Naive B cell (primary cell): Measurements from ENCODE around the gene PADI3. TPM values are rescaled to one million over a fixed set of nuclear protein-coding genes. Genes with fewer than 3 reads are reported as not detected.
A peak's percentile ranks its signal among the peaks of the same experiment; 100 is the strongest.

Experiments used
- ATAC-seq, 2 donors: fragments of 150-1000 bp; cut with Tn5 transposase; 2 replicates each; pipeline ENCODE4 v1.10.0; 2021; ENCODE audit warnings: low read depth in 2 of 2, mild to moderate bottlenecking in 2 of 2, moderate library complexity in 2 of 2
- DNase-seq: peaks from one replicate; pipeline ENCODE4 v3.0.0; 2022
- H3K27ac Mint-ChIP-seq, 6 donors: one replicate each; pipeline ENCODE4 v1.8.0; 2020 to 2022; ENCODE audit warnings: mild to moderate bottlenecking in 6 of 6, mixed read lengths in 6 of 6, moderate library complexity in 5 of 6, inconsistent platforms in 2 of 6
- H3K27me3 Mint-ChIP-seq, 3 donors: one replicate each; pipeline ENCODE4 v1.8.0; 2021 to 2022; ENCODE audit warnings: mixed read lengths in 3 of 3, mild to moderate bottlenecking in 1 of 3
- H3K36me3 Mint-ChIP-seq, 2 donors: one replicate each; pipeline ENCODE4 v1.8.0; 2020 to 2022; ENCODE audit warnings: mixed read lengths in 2 of 2, inconsistent platforms in 1 of 2, mild to moderate bottlenecking in 1 of 2
- H3K4me1 Mint-ChIP-seq, 3 donors: one replicate each; pipeline ENCODE4 v1.8.0; 2020 to 2022; ENCODE audit warnings: mixed read lengths in 3 of 3, inconsistent platforms in 1 of 3, mild to moderate bottlenecking in 1 of 3, moderate library complexity in 1 of 3
- H3K4me3 Mint-ChIP-seq, 8 donors: one replicate each; pipeline ENCODE4 v1.8.0; 2020 to 2022; ENCODE audit warnings: mild to moderate bottlenecking in 8 of 8, mixed read lengths in 8 of 8, moderate library complexity in 8 of 8, inconsistent platforms in 2 of 8
- H3K9me3 Mint-ChIP-seq, 7 donors: one replicate each; pipeline ENCODE4 v1.8.0; 2020 to 2022; ENCODE audit warnings: mixed read lengths in 7 of 7, mild to moderate bottlenecking in 5 of 7, inconsistent platforms in 2 of 7, moderate library complexity in 1 of 7
- polyA plus RNA-seq, 6 donors: library from polyadenylated mRNA; unstranded; fragments of 300-500 nt; fragmentation: Illumina TruSeq; gene quantifications; one replicate each; pipeline ENCODE4 v1.2.3, GENCODE V29; 2021; ENCODE audit warnings: low read depth in 6 of 6

Gene PADI3
- polyA plus RNA-seq, 6 donors from 2014 or later, result not detected

DNA sequence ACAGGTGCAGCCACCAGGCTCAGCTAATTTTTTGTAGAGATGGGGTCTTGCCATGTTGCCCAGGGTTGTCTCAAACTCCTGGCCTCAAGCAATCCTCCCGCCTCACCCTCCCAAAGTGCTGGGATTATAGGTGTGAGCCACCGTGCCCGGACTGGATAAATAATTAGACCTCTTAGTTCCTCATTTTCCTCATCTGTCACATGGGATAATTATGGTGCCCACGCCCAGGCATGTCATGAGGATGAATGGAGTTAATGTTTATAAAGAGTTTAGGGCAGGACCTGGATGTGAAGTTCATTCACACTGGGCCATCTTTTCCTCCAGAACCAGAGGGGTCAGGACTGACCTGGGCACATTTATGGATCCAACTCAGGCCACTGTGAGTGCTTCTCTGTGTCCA, 23.7 kb downstream of the PADI3 start:
- no peaks in the 10 kb centered on the region for H3K36me3 Mint-ChIP-seq
- H3K27ac Mint-ChIP-seq, result no peak overlapping the region
- no peaks in the 10 kb centered on the region for H3K4me1 Mint-ChIP-seq
- peaks cover 5 to 21% (median 16%) of the 10 kb centered on the region in 3 donors for H3K27me3 Mint-ChIP-seq
- H3K9me3 Mint-ChIP-seq, result no peaks in the 10 kb centered on the region
- ATAC-seq (no peak), DNase-seq (no peak)
- no peak overlapping the region for H3K4me3 Mint-ChIP-seq

DNA sequence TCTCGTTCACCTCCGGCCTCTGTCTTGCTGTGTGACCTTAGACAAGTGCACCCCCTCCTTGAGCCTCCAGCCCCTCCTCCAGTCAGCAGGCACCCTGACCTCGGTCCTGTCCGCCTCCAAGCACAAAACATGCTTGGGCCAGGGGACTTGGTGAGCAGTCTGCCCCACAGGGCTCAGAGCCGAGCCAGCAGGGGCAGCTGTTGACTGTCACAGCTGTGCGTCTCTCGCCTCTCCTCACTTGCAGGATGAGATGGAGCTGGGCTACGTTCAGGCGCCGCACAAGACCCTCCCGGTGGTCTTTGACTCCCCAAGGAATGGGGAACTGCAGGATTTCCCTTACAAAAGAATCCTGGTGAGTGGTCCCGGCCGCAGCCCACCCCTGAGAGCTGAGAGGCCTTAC, 24.2 kb downstream of the PADI3 start:
- DNase-seq (no peak), ATAC-seq (no peak)
- H3K27me3 Mint-ChIP-seq, result peaks cover 5 to 23% (median 16%) of the 10 kb centered on the region in 3 donors
- no peaks in the 10 kb centered on the region for H3K9me3 Mint-ChIP-seq
- no peak overlapping the region for H3K4me3 Mint-ChIP-seq
- no peaks in the 10 kb centered on the region for H3K36me3 Mint-ChIP-seq
- H3K4me1 Mint-ChIP-seq, result no peaks in the 10 kb centered on the region
- no peak overlapping the region for H3K27ac Mint-ChIP-seq

DNA sequence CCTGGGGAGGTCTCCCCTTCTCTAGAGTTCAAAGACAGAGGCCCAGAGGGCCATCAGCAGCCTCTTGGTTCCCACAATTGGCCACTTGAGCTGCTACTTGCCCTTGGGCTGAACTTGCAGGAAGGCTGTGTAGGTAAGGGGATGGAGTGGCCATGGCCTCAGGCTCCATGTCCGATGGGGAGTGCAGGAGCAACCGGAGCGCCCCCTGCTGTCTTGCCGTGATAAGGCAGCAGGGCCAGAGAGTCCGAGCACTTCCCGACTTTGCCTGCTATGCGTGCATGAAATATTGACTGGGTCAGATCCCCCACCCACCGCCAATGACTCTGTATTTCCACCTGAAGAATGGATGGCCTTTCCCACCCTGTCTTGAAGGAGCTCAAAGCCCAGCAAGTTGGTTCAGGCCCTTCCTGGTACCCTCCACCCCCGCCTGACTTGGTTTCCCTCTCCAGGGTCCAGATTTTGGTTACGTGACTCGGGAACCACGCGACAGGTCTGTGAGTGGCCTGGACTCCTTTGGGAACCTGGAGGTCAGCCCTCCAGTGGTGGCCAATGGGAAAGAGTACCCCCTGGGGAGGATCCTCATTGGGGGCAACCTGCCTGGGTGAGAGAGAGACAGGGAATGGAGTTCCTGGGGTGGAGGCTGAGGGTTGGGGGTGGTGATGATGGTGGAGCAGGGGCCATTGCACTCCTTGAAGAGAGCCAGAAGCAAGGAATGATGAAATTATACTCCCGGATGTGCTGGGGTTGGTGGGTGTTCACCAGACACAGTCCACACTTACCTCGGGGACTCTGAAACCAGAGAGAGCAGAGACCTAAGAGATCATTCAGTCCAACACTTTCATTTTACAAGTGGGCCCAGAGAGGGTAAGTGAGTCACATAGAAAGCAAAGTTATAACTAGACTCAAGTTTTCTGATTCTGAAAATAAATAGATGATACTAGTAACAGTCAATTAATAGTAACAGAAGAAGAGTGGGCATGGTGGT, 25.6 kb downstream of the PADI3 start:
- Mint-ChIP-seq H3K4me3 (no peak overlapping the region), H3K27me3 (peaks cover 9 to 24% (median 16%) of the 10 kb centered on the region in 3 donors), H3K4me1 (no peaks in the 10 kb centered on the region)

DNA sequence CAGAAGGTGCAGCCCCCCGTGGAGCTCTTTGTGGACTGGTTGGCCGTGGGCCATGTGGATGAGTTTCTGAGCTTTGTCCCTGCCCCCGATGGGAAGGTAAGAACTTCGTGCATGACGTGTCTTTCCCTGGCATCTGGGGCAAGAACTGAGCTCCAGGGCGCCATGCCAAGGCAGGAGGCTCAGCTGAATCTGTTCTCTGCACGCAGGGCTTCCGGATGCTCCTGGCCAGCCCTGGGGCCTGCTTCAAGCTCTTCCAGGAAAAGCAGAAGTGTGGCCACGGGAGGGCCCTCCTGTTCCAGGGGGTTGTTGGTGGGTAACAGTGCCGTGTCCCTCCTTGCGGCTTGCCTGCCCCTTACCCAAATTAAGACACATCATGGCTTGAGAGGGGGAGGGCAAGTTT, 27.7 kb downstream of the PADI3 start:
- DNase-seq (no peak), ATAC-seq (no peak)
- no peaks in the 10 kb centered on the region for H3K36me3 Mint-ChIP-seq
- H3K27me3 Mint-ChIP-seq, result peaks cover 9 to 23% (median 17%) of the 10 kb centered on the region in 3 donors
- no peaks in the 10 kb centered on the region for H3K4me1 Mint-ChIP-seq
- H3K27ac Mint-ChIP-seq, result no peak overlapping the region
- H3K4me3 Mint-ChIP-seq, result no peak overlapping the region
- H3K9me3 Mint-ChIP-seq, result no peaks in the 10 kb centered on the region

More for the DNA sequence above, 25.6 kb downstream of the PADI3 start:
- H3K36me3 Mint-ChIP-seq, result no peaks in the 10 kb centered on the region
- H3K9me3 Mint-ChIP-seq, result no peaks in the 10 kb centered on the region
- no peak overlapping the region for H3K27ac Mint-ChIP-seq
- ATAC-seq (no peak), DNase-seq (no peak)

DNA sequence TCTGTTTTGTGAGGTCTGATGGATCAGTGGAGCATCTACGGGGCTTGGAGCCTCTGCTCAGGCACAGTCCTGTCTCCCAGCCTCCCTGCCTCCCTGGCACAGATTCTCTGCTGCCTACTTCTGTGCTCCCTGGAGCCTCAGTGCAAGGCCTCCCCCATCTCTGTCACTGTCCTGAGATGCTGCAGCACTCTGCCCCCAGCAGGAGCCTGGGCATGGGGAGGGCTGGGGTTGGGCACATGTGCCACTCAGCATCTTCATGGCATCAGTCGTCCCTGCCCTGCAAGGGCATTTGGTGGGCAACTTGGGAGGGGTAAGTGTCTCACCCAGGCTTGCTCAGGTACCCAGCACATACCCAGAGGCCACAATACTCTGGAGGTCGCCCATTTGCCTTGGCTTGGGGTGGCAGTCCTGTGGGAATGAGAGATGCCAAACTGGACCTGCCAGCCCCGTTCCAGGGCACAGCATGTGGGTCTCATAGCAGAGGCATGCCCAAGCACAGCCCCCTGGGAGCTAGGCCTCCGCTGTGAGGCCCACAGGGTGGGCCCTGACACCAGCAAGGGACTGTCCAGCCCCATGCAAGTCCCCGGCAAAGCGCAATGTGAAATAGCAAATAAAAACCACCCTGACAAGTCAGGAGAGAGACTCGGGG, 28.7 kb downstream of the PADI3 start:
- H3K4me3 Mint-ChIP-seq, result no peak overlapping the region
- peaks cover 9 to 27% (median 23%) of the 10 kb centered on the region in 3 donors for H3K27me3 Mint-ChIP-seq
- H3K4me1 Mint-ChIP-seq, result peaks cover 8 to 10% (median 9%) of the 10 kb centered on the region in 3 donors
- H3K36me3 Mint-ChIP-seq, result no peaks in the 10 kb centered on the region
- DNase-seq (no peak), ATAC-seq (no peak)
- peak overlapping the region in 1 of 6 donors; percentile 58 for H3K27ac Mint-ChIP-seq
- H3K9me3 Mint-ChIP-seq, result no peaks in the 10 kb centered on the region

DNA sequence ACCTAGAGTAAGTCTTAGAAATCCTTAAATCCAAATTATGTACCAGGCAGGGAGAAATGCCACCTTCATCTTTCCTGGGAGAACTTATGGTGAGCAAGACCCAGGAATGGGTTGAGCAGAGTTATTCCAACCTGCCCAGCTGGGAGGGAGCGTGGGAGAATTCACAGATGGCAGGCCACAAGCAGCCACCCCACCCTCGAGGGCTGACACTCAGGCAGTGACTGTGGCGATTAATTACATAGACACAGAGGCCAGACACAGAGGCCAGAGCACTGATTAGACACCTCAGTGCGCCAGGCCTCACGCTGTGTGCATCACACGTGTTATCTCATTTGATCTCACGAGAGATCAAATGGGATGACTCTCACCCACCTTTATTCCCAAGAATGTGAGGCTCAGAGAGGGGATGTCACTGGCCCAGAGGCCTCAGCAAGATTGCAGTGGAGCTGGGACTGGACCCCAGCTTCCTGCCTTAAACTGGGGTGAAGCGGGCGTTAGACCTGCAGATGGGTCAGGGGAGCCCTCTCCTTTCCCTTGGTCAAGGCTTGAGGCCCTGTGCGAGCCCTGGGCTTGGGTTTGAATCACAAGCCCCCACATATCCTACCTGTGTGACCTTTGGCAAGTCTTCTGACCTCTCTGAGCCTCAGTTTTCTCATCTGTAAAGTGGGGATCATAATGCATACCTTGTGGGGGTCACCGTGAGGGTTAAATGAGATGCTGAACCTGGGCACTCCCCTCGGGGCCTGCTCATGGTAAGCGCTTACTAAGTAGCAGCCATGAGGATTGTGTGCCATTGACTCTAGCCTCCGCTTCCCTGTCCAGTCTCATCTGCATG, 30.3 kb downstream of the PADI3 start:
- H3K27me3 Mint-ChIP-seq, result peaks cover 9 to 38% (median 27%) of the 10 kb centered on the region in 3 donors
- DNase-seq, result no peak
- no peak for ATAC-seq
- no peaks in the 10 kb centered on the region for H3K9me3 Mint-ChIP-seq
- no peaks in the 10 kb centered on the region for H3K36me3 Mint-ChIP-seq
- peaks cover 8 to 10% (median 9%) of the 10 kb centered on the region in 3 donors for H3K4me1 Mint-ChIP-seq
- peak overlapping the region in 1 of 6 donors; percentile 47 for H3K27ac Mint-ChIP-seq
- H3K4me3 Mint-ChIP-seq, result no peak overlapping the region

DNA sequence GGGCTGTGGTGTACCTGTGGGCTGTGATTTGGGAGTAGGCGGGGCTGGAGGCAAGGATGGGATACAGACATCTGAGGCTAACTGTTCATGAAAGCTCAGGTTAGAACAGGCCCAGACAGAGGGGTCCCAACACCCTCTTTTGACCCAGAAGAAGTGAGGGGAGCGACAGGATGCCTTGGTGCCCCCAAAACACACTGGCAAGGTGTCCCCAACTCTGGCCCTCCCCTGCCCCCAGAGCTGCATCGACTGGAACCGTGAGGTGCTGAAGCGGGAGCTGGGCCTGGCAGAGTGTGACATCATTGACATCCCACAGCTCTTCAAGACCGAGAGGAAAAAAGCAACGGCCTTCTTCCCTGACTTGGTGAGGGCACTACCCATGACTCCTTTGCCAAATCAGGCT, 31.5 kb downstream of the PADI3 start:
- DNase-seq (no peak), ATAC-seq (no peak)
- peaks cover 8 to 10% (median 9%) of the 10 kb centered on the region in 3 donors for H3K4me1 Mint-ChIP-seq
- H3K4me3 Mint-ChIP-seq, result no peak overlapping the region
- H3K9me3 Mint-ChIP-seq, result no peaks in the 10 kb centered on the region
- H3K27me3 Mint-ChIP-seq, result peaks cover 7 to 31% (median 26%) of the 10 kb centered on the region in 3 donors
- no peak overlapping the region for H3K27ac Mint-ChIP-seq
- no peaks in the 10 kb centered on the region for H3K36me3 Mint-ChIP-seq

DNA sequence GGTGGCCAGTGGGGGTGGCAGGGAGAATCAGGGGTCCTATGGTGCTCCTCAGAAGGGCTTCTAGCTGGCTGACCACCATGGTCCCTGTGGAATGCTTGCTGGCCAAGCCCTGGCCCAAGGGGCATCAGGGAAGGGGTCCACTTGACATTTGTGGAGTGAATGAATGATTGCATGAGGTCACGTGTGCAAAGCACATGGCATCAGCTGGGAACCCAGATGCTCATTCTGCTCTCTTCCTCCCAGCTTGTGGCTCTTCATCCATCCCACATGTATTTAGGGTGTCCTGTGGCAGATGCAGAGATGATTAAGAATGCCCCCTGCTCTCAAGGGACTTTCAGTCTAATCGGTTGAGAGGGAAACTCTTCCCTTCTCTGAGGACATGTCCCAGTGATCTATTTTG, 32.0 kb downstream of the PADI3 start:
- no peak for DNase-seq
- Mint-ChIP-seq H3K36me3 (no peaks in the 10 kb centered on the region), H3K27me3 (peaks cover 7 to 29% (median 24%) of the 10 kb centered on the region in 3 donors), H3K4me1 (peaks cover 8 to 10% (median 9%) of the 10 kb centered on the region in 3 donors), H3K27ac (no peak overlapping the region), H3K9me3 (no peaks in the 10 kb centered on the region), H3K4me3 (no peak overlapping the region)
- ATAC-seq, result no peak

DNA sequence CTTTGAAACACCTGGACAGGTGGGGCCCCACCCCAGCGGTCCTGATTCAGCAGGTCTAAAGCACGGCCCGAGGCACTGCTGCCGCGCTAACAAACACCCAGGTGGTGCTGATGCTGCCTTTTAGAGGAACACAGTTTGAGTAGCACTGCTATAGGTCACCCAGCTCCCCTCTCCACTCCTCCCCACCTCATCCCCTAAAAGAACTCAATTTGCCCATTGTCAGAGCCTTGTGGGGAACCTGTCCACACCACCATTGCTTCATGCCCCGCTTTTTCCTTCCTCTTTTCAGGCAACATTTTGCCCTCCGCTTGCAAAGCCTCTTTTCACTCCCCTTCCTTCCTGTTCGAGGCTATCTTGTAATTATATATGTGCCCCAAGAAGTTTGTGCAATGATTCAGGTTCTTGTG, 32.9 kb downstream of the PADI3 start:
- Mint-ChIP-seq H3K36me3 (no peaks in the 10 kb centered on the region), H3K4me3 (peak overlapping the region in 1 of 8 donors; percentile 56), H3K27ac (no peak overlapping the region), H3K27me3 (peaks cover 12 to 29% (median 23%) of the 10 kb centered on the region in 3 donors), H3K4me1 (peaks cover 8 to 10% (median 9%) of the 10 kb centered on the region in 3 donors), H3K9me3 (no peaks in the 10 kb centered on the region)
- ATAC-seq (no peak), DNase-seq (no peak)

DNA sequence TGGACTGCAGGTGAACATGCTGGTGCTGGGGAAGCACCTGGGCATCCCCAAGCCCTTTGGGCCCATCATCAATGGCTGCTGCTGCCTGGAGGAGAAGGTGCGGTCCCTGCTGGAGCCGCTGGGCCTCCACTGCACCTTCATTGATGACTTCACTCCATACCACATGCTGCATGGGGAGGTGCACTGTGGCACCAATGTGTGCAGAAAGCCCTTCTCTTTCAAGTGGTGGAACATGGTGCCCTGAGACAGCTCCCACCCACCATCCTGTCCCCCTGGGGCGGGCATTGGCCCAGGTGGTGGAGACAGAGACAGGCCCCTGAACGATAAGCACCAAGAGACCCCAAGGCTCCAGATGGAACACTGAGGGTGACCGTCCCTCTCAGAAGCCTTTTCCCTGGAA, 33.9 kb downstream of the PADI3 start:
- H3K4me3 Mint-ChIP-seq, result no peak overlapping the region
- H3K36me3 Mint-ChIP-seq, result no peaks in the 10 kb centered on the region
- H3K9me3 Mint-ChIP-seq, result no peaks in the 10 kb centered on the region
- ATAC-seq (no peak), DNase-seq (no peak)
- peaks cover 8 to 10% (median 9%) of the 10 kb centered on the region in 3 donors for H3K4me1 Mint-ChIP-seq
- peaks cover 12 to 29% (median 19%) of the 10 kb centered on the region in 3 donors for H3K27me3 Mint-ChIP-seq
- no peak overlapping the region for H3K27ac Mint-ChIP-seq

DNA sequence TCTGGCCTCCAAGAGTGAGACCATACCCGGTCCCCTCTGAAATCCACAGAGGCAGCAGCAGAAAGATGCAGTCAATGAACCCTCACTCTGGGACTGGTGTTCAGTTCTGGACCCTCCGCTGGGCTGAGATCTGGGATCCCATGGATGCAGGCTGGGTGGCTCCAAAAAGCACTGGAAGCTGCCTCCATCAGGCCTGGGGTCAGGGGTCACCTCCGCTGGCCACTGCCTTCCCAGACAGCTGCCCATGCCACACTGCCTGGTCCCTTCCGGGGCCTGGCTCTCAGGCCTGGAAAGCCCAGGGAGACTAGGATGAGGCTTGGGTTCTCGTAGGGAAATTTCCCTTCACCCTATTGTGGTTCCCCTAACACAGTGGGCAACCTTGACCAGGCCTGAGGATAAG, 37.7 kb downstream of the PADI3 start:
- Mint-ChIP-seq H3K36me3 (no peaks in the 10 kb centered on the region), H3K4me1 (peaks cover 7 to 10% (median 8%) of the 10 kb centered on the region in 3 donors), H3K27me3 (peaks cover 12 to 35% (median 19%) of the 10 kb centered on the region in 3 donors), H3K9me3 (no peaks in the 10 kb centered on the region), H3K27ac (no peak overlapping the region), H3K4me3 (no peak overlapping the region)
- ATAC-seq (no peak), DNase-seq (no peak)

DNA sequence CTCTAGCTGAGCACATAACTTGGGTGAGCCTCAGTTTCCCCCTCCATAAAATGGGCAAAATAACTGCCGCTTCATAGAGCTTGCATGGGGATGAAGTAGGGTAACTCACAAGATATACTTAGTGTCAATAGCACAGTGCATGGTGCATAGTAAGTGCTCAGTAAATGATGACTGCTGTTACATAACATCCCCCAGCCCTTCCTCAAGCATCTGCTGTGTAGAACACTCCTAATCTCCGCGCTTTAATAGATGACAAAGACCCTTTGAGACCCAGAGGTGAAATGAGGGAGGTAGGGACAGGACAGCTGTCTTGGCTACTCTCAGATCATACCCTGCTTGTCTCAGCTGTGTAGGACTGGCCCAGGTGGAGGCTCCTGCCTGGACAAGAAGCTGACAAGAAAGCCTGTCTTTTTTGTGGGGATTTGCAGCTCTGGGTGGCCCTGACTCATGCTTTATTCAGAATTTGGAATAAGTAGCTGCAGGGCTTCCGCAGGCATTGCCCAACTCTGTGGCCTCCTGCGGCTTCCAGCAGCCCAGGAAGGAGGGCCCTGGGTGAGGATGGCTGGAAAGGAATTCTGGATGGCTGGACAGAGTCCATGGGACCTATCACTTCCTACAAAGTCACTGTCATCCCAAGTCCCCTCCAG, 38.4 kb downstream of the PADI3 start:
- H3K36me3 Mint-ChIP-seq, result no peaks in the 10 kb centered on the region
- H3K27me3 Mint-ChIP-seq, result peaks cover 12 to 29% (median 19%) of the 10 kb centered on the region in 3 donors
- H3K27ac Mint-ChIP-seq, result no peak overlapping the region

DNA sequence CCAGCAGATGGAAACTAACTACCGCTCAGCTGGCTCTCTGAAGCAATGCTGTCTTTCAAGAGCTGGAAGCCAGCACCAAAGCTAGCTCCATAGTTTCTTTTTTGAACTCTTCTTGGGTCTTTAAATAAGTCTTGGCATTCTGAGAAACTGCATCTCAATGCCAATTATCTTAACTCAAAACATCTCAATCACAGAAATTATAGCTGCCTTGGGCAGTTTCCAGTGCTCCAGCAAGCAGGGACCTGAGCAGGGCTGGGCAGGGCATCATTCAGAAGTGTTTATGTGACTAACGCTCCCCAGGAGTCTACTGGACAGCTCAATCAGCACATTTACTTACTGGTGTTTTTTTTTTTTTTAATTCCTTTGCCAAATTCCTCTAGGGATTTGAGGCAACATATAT, 40.8 kb downstream of the PADI3 start:
- Mint-ChIP-seq H3K4me1 (no peaks in the 10 kb centered on the region), H3K27ac (no peak overlapping the region), H3K36me3 (no peaks in the 10 kb centered on the region), H3K27me3 (peaks cover 15 to 31% (median 26%) of the 10 kb centered on the region in 3 donors), H3K9me3 (no peaks in the 10 kb centered on the region), H3K4me3 (no peak overlapping the region)
- ATAC-seq, result no peak
- DNase-seq, result no peak

More for the DNA sequence above, 38.4 kb downstream of the PADI3 start:
- no peak for ATAC-seq
- DNase-seq, result no peak
- Mint-ChIP-seq H3K4me1 (peaks cover 1 to 4% (median 2%) of the 10 kb centered on the region in 3 donors), H3K4me3 (no peak overlapping the region), H3K9me3 (no peaks in the 10 kb centered on the region)
